GM12875 (cell line): ENCODE data around the gene RC3H1.

Experiments
- H3K4me3 ChIP-seq: one replicate; pipeline ENCODE4 v1.5.1; 2011; ENCODE audit warnings: low read depth, low read length, control low read depth
- CTCF ChIP-seq: IDR thresholded peaks from 2 replicates; pipeline ENCODE4 v1.5.1; 2011; ENCODE audit warnings: low read depth, mild to moderate bottlenecking, control low read depth, inconsistent platforms, low read length, moderate library complexity, borderline replicate concordance; ENCODE audit not compliant: insufficient read depth

The RC3H1 gene

GRCh38 chr1:174040387-174040786, 18.2 kb upstream of the RC3H1 start:
- H3K4me3 ChIP-seq: no peak overlapping the region
- TF ChIP-seq CTCF: no peak

- TF ChIP-seq CTCF: no peak
- H3K4me3 ChIP-seq: no peak overlapping the region
These were observed 16.9 kb upstream of the RC3H1 start for GRCh38 chr1:174039027-174039426.

GRCh38 chr1:174036798-174037197, 14.6 kb upstream of the RC3H1 start:
- no peak for TF ChIP-seq CTCF
- no peak overlapping the region for H3K4me3 ChIP-seq

- no peak overlapping the region for H3K4me3 ChIP-seq
- no peak for TF ChIP-seq CTCF
These were observed 14.0 kb upstream of the RC3H1 start for GRCh38 chr1:174036204-174036603.

GRCh38 chr1:174032671-174033222, 10.6 kb upstream of the RC3H1 start:
- TF ChIP-seq CTCF: no peak

GRCh38 chr1:174031099-174031498, 8.9 kb upstream of the RC3H1 start:
- TF ChIP-seq CTCF: no peak
- H3K4me3 ChIP-seq: no peak overlapping the region

More at GRCh38 chr1:174032671-174033222, 10.6 kb upstream of the RC3H1 start:
- H3K4me3 ChIP-seq: no peak overlapping the region

- TF ChIP-seq CTCF: no peak
- H3K4me3 ChIP-seq: no peak overlapping the region
These were observed 6.3 kb upstream of the RC3H1 start for GRCh38 chr1:174028495-174028894.
